HG03196 (cell line): ENCODE results near the gene FEM1C.
"Not testable (repeated sequence)": the region's sequence is repeated elsewhere in the genome, so short reads cannot be mapped to it uniquely, and the experiment has no call there.

ENCODE experiments used
- ATAC-seq: cut with Tn5 transposase; IDR thresholded peaks from one replicate; pipeline ENCODE4 v1.9.1; 2021; ENCODE audit not compliant: unreplicated experiment

Gene FEM1C

DNA sequence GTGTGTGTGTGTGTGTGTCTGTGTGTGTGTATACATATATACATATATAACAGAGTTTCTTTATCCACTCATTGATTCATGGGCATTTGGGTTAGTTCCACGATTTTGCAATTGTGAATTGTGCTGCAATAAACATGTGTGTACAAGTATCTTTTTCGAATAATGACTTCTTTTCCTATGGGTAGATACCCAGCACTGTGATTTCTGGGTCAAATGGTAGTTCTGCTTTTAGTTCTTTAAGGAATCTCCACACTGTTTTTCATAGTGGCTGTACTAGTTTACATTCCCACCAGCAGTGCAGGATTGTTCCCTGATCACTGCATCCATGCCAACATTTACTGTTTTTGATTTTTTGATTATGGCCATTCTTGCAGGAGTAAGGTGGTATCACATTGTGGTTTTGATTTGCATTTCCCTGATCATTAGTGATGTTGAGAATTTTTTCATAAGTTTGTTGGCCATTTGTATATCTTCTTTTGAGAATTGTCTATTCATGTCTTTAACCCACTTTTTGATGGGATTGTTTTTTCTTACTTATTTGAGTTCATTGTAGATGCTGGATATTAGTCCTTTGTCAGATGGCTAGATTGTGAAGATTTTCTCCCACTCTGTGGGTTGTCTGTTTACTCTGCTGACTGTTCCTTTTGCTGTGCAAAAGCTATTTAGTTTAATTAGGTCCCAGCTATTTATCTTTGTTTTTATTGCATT is 65.3 kb downstream of the FEM1C start:
- ATAC-seq = not testable (repeated sequence)

DNA sequence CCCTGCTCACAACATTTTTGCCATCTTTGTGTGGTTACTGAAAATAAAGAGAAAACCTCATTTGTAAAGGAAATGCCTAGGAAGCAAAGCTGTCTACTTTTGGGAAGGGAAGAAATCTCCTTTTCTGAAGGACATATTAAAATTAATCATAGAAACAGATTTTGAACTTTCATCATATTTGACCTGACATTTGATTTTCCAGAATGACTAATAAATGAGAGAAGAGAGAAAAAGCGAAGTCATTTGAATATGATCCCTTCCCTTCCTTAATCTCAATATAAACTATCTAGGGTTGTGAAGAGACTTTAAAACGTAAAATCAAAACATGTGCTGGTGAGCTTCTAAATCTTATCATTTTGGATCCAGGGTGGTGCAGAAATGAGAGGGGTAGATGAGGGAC is 66.3 kb downstream of the FEM1C start:
- ATAC-seq = no peak

DNA sequence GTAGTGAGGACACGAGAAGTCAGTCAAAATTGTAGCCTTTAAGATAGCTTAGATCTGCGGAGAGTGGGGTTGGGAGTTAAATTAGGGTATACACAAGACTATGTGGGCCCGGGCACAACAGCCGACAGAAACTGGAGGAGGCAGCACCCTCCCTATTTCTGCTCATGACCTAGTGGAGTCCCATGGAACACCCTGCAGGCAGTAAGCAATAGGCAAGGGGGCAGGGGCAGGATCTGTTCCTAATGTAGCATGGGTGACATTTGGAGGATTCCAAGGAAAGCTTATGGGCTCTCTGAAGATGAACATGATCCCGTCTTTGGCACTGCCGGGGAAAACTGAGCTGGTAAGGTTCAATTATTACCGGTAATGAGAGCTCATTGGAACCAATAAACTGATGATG is 67.0 kb downstream of the FEM1C start:
- ATAC-seq = no peak

DNA sequence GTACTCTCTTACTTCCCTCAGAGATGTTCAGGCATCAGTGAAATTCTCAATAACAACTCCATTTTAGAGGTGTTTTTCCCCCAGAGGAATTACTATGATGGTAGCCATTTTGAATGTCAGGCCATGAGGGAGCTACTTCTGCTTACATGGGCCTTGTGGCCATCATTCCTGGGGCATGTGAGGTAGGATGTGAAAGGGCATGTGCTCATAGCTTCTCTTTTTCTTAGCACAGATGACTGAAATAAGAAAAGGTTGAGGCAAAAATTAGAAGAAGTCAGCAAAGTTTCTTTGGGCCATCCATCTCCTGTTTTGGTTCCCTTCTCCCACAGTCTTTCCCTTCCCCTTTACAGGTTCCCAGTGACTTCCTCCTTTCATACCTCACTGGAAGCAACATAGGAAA is 68.8 kb downstream of the FEM1C start:
- no peak for ATAC-seq

DNA sequence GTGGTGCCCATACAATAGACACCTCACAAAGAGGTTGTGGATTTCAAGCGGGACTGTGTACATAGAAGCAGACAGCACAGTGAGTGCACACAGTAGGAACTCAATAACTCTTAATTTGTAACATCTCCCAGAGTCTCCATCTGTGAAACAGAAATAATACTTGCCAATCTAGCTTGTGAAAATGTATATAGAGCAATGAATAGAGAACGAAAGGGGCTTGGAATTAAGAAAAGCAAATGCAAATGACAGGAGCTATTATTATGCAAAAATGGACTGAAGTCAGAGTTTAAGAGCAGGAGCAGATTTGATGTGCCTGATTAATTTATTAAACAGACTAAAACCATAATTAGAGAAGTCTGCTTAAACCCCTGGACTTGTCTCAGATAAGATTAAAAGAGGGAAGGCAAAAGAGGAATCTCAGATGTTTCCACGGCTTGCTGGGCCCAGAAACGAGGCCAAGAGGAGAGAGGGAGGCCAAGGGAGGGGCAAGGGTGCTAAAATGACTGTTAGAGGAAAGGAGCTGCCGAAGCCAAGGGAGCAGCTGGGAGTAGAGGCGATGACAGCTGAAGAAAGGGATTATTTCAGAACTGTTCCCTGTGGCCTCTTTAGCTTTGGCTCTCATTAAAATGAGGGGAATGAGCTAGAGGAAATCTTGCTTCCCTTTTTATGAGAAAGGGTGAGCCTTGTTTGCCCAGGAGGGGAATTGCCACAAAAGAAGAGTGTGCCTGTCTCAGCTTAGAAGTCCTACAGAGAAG is 72.1 kb downstream of the FEM1C start:
- no peak for ATAC-seq

DNA sequence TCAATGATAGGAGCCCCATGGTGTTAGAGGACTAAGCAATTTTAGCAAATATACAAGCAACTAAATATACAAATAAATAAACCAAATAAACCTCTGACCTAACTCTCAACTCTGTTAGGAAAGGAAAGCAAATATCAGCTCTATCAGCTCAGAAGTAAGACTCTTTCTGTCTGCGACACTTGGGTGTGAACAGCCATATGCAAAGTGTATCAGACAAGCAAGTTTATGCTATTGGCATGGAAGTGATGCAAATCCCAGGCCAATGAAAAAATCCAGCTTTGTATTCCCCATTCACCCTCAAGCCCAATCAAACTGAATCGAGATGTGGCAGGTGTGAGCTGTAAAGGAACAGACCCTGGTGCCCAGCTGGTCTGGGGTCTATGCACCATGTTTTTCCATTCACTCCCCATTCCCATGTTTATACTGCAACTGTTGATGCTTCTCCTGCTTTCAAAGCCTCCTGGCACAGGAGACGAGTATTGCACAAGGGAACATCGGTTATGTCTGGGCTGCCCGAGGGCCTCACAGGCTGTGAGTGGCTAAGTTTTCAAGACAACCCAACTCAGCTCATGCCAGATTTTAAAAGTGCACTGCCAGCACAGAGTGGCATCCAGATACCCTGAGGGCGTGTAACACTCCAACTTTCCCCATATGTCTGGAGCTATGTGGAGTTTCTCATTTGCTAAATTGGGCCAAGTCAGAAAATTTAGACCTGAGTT is 73.1 kb downstream of the FEM1C start:
- no peak for ATAC-seq

DNA sequence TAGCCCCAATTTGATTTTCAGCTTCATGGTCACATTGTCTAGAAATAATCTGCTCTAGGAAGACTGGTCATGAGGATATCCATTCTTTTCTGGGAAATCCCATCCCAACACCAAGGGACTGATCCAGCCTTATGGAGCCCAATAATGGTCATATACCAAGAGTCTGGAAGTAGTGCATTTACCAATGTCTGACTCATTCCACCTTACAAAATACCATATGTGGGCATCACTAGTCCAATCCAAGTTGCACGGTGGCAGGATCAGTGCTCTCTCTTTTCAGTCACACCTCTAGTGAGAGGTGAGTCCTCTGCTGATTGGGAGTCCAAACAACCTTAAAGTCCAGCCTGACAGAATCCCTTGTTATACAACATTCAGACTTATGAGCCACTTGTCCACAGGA is 73.7 kb downstream of the FEM1C start:
- no peak for ATAC-seq
